Tibial artery (tissue), 4 donors: ENCODE results near the gene AP5Z1.

Source experiments
- DNase-seq, 2 donors: peaks; one replicate each; pipeline ENCODE4 v3.0.0-alpha.2; 2019
- H3K27ac ChIP-seq, 2 donors: fragments of 200-600 bp; sonication (generic) in 1 of 2; 1 replicate in 1 of 2; 2 replicates in 1 of 2; pipeline ENCODE4 v1.5.1; 2018 to 2019; ENCODE audit warnings: mild to moderate bottlenecking in 1 of 2
- H3K27me3 ChIP-seq, 2 donors: fragments of 200-600 bp; sonication (generic) in 1 of 2; one replicate each; pipeline versions ENCODE4 v1.5.1 to v1.6.0; 2016 to 2019
- H3K36me3 ChIP-seq, 3 donors: fragments of 200-600 bp; sonication (generic) in 2 of 3; one replicate each; pipeline ENCODE4 v1.5.1; 2016 to 2019; ENCODE audit warnings: mild to moderate bottlenecking in 2 of 3
- H3K4me1 ChIP-seq, 4 donors: fragments of 200-600 bp; sonication (generic) in 2 of 4; 1 replicate in 3 of 4; 2 replicates in 1 of 4; pipeline ENCODE4 v1.5.1; 2016 to 2019
- H3K4me3 ChIP-seq, 2 donors: fragments of 200-600 bp; sonication (generic) in 1 of 2; 1 replicate in 1 of 2; 2 replicates in 1 of 2; pipeline ENCODE4 v1.5.1; 2018 to 2019; ENCODE audit warnings: mild to moderate bottlenecking in 2 of 2
- H3K9me3 ChIP-seq, 3 donors: fragments of 200-600 bp; sonication (generic) in 1 of 3; one replicate each; pipeline ENCODE4 v1.5.1; 2016 to 2019
- CTCF ChIP-seq, 2 experiments: fragments of 200-600 bp in 1 of 2; fragments of 450-650 bp in 1 of 2; IDR thresholded peaks; one replicate each; pipeline ENCODE4 v1.5.1; 2017 to 2019; ENCODE audit warnings: antibody characterized with exemption in 2 of 2, mild to moderate bottlenecking in 1 of 2, moderate library complexity in 1 of 2
- intact Hi-C: fragments of 100-400 bp; cut with DNase I; formaldehyde crosslinking; loops from one replicate; pipeline ENCODE4 v1.15.0; 2023; ENCODE audit warnings: low total_unique reads

The AP5Z1 gene

GRCh38 chr7:4836206-4836661 lies 60.8 kb downstream of the AP5Z1 start:
- peak; percentile 6 to 59 for DNase-seq
- no peaks in the 10 kb centered on the region for H3K27me3 ChIP-seq
- peaks cover 0 to 35% (median 19%) of the 10 kb centered on the region in 3 donors for H3K36me3 ChIP-seq
- H3K4me1 ChIP-seq, result no peaks in the 10 kb centered on the region
- TF ChIP-seq CTCF (IDR thresholded peaks at IDR 0.05), result no peak
- H3K27ac ChIP-seq, result no peak overlapping the region
- no peak overlapping the region for H3K4me3 ChIP-seq
- intact Hi-C loops, result no loop called here
- no peaks in the 10 kb centered on the region for H3K9me3 ChIP-seq

GRCh38 chr7:4837041-4837802 lies 61.8 kb downstream of the AP5Z1 start:
- peak in 1 of 2 donors; percentile 59 for DNase-seq
- no peaks in the 10 kb centered on the region for H3K27me3 ChIP-seq
- H3K27ac ChIP-seq, result no peak overlapping the region
- no peak overlapping the region for H3K4me3 ChIP-seq
- H3K36me3 ChIP-seq, result peaks cover 0 to 35% (median 14%) of the 10 kb centered on the region in 3 donors
- intact Hi-C loops, result no loop called here
- H3K9me3 ChIP-seq, result no peaks in the 10 kb centered on the region
- H3K4me1 ChIP-seq, result no peaks in the 10 kb centered on the region
- no peak for TF ChIP-seq CTCF (IDR thresholded peaks at IDR 0.05)

GRCh38 chr7:4837803-4838625 lies 62.6 kb downstream of the AP5Z1 start:
- H3K27me3 ChIP-seq, result no peaks in the 10 kb centered on the region
- H3K4me3 ChIP-seq, result no peak overlapping the region
- intact Hi-C loops, result no loop called here
- no peak for TF ChIP-seq CTCF (IDR thresholded peaks at IDR 0.05)
- peaks cover 0 to 33% (median 14%) of the 10 kb centered on the region in 3 donors for H3K36me3 ChIP-seq
- peak in 1 of 2 donors; percentile 50 for DNase-seq
- H3K27ac ChIP-seq, result no peak overlapping the region
- no peaks in the 10 kb centered on the region for H3K4me1 ChIP-seq
- H3K9me3 ChIP-seq, result no peaks in the 10 kb centered on the region

- no peak for DNase-seq
- Histone ChIP-seq H3K36me3 (peaks cover 0 to 26% (median 14%) of the 10 kb centered on the region in 3 donors), H3K4me1 (no peaks in the 10 kb centered on the region), H3K27ac (no peak overlapping the region), H3K9me3 (no peaks in the 10 kb centered on the region), H3K4me3 (no peak overlapping the region), H3K27me3 (no peaks in the 10 kb centered on the region)
- no peak for TF ChIP-seq CTCF (IDR thresholded peaks at IDR 0.05)
- intact Hi-C loops, result no loop called here
Observed at GRCh38 chr7:4838626-4839334, 63.4 kb downstream of the AP5Z1 start.

GRCh38 chr7:4840079-4840501 lies 64.7 kb downstream of the AP5Z1 start:
- H3K9me3 ChIP-seq, result no peaks in the 10 kb centered on the region
- no peaks in the 10 kb centered on the region for H3K27me3 ChIP-seq
- H3K27ac ChIP-seq, result no peak overlapping the region
- intact Hi-C loops, result no loop called here
- no peak for DNase-seq
- H3K4me3 ChIP-seq, result no peak overlapping the region
- H3K4me1 ChIP-seq, result no peaks in the 10 kb centered on the region
- TF ChIP-seq CTCF (IDR thresholded peaks at IDR 0.05), result no peak
- H3K36me3 ChIP-seq, result peaks cover 0 to 13% (median 7%) of the 10 kb centered on the region in 3 donors
